ENCODE results near the gene SCN8A.
"Not testable (repeated sequence)": the region's sequence is repeated elsewhere in the genome, so short reads cannot be mapped to it uniquely, and the experiment has no call there.

The SCN8A gene

GRCh38 chr12:51622564-51622963 is 31.5 kb downstream of the SCN8A start:
- DNase-seq (ENCODE audit: low read depth, low spot score): no peak

DNA sequence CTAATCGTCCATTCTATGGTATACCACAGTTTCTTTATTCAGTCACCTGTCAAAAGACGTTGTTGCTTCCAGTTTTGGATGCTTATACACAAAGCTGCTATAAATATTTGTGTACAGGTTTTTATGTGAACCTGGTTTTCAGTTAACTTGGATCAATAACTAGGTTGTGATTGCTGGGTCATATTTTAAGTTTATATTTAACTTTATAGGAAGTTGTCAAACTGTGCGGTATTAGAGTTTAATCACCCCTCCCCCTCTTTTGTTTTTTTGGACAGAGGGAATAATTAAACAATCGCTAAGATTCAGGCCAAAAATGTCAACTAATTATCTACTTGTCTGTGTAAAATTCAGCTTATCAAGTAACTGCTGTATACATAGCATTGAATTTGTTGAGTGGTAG is 34.3 kb downstream of the SCN8A start:
- DNase-seq (ENCODE audit: low read depth, low spot score): no peak

DNA sequence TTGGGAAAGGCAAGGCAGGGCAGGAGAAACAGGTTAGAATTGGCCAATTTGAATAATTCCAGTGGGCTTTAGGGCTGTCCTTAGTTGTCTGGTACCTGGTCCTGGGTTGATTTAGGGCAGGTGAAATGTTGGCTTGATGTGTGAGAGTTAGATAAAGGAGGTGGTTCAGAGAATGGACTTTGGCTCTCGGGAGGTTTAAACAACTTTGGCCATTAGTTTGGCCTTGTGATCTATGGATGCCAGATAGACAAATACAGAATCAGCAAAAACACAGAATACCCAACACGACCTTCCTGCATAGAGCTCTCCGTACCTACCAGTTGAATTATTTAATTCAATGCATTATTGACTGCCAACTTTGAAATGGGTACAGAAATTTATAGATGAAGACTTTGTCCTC is 35.1 kb downstream of the SCN8A start:
- no peak for DNase-seq (ENCODE audit: low read depth, low spot score)

- no peak for DNase-seq (ENCODE audit: low read depth, low spot score)
Observed at GRCh38 chr12:51626629-51627028, 35.6 kb downstream of the SCN8A start.

- no peak for DNase-seq (ENCODE audit: low read depth, low spot score)
Observed at GRCh38 chr12:51630256-51630880, 39.3 kb downstream of the SCN8A start.

DNA sequence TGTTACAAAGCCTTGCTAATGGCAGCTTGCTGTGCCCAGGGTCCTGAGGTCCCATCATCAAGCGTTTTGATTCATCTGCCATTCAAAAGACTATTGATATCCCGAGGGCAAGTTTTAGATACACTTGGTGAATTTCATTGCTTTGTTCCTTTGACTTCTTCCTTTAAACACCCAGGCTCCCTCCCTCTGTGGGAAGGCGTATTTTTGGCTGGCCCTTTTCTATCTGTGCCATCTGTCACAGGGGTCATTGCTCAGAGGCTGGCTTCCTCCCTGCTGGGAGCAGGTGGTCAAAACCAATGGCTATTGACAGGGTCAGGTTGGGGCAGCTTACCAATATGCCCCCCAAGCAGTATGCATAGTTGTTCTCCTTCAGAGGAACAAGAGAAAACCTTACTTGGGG is 40.0 kb downstream of the SCN8A start:
- DNase-seq (ENCODE audit: low read depth, low spot score): peak; percentile 28

DNA sequence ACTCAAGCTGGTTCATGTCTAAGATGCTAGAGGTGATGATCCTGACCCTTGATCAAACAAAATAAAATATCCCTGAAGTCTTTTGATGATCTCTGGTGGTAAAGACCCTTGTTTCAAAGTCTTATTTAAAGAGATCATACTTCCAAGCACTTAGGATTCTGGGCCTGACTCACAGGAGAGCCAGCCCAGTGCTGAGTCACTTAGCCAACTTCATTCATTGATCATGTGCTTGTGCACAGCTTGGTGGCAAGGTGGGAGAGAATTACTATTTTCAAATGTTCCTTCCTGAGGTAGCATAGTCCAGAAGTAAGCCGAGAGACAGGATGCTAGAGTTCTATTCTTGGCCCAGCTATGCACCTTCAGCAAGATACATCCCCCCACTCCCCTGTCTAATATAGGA is 40.6 kb downstream of the SCN8A start:
- no peak for DNase-seq (ENCODE audit: low read depth, low spot score)

- no peak for DNase-seq (ENCODE audit: low read depth, low spot score)
Observed at GRCh38 chr12:51632623-51633022, 41.6 kb downstream of the SCN8A start.

DNA sequence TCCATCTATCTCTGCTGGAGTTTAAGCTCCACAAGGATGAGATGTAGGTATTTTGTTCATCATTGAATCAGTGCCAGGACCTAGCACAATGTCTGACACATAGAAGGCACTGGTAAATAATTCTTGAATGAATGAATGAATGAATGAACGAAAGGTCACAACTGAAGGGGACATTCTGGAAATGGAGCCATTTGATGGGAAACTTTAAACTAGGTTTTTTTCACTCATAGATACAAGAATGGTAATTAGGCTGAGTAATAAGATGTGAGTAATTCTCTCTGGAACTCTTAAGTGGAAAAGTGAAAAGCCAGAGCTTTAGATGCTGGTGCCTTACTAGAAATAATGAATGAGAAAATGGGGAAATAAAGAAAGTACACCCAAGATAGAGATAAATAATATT is 44.3 kb downstream of the SCN8A start:
- no peak for DNase-seq (ENCODE audit: low read depth, low spot score)

DNA sequence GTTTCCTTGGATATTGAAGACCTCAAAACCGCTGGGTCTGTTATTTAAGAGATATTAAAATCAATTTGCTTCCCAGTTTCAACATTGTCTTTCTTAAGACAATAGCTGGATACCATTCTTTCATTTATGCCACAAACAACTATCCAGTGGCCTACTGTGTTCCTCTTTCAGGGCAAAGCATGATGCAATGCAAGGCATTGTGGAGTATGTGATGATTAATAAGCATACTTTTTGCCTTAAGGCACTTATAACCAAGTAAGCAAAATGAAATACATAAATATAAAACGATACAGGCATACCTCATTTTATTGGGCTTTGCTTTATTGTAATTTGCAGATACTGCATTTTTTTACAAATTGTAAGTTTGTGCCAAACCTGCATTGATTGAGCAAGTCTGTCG is 45.5 kb downstream of the SCN8A start:
- DNase-seq (ENCODE audit: low read depth, low spot score): no peak

- DNase-seq (ENCODE audit: low read depth, low spot score): no peak
Observed at GRCh38 chr12:51636986-51637385, 46.0 kb downstream of the SCN8A start.

DNA sequence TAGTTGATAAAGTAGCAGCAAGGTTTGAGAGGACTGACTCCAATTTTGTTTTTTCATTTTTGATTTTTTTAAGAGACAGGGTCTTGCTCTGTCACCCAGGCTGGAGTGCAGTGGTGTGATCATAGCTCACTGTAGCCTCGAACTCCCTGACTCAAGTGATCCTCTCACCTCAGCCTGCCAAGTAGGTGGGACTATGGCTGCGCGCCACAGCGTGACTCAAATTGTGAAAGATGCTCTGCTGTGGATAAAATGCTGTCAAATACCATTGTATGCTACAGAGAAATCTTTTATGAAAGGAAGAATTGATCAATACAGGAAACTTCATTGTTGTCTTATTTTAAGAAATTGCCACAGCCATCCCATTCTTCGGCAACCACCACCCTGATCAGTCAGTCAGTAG is 48.3 kb downstream of the SCN8A start:
- DNase-seq (ENCODE audit: low read depth, low spot score): no peak

GRCh38 chr12:51642286-51642685 is 51.3 kb downstream of the SCN8A start:
- DNase-seq (ENCODE audit: low read depth, low spot score): no peak

DNA sequence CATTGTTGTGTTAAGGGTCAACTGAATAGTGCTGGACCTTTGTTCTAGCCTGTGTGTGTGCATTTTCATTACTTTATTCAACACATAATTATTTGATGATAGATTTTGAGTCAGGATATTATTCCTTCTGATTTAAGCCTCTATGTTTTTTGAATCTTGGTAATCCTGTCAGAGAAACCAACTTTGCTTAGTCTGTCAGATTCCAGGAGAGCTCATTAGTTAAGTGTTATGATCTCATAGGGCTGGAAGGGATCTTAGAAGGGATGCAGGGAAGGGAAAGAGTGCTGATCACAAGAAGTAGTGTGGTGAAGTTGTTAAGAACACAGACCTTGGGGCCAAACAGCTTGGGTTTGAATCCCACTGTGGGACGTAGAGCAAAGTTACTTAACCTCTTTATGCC is 52.9 kb downstream of the SCN8A start:
- DNase-seq (ENCODE audit: low read depth, low spot score): no peak

GRCh38 chr12:51644691-51645090 is 53.7 kb downstream of the SCN8A start:
- not testable (repeated sequence) for DNase-seq (ENCODE audit: low read depth, low spot score)

- DNase-seq (ENCODE audit: low read depth, low spot score): no peak
Observed at GRCh38 chr12:51645961-51646360, 54.9 kb downstream of the SCN8A start.

DNA sequence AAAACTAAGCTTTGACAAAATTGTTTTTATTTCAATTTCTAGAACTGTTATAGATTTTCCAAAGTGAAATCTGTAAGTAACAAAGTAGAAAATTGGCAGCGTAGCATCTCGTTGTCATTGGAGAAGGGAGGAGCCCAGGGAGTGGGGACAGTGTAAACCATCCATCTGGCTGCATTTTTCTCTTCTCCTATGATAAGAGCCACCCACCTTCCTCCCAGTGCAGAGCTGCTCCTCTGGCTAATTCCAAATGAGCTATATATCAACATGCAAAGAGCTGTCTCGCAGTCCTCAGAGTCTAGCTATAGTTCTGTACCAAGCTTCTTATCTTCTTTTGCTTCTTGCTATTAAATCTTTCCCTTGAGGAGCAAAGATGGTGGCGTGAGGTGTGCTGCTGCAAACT is 56.6 kb downstream of the SCN8A start:
- no peak for DNase-seq (ENCODE audit: low read depth, low spot score)

DNA sequence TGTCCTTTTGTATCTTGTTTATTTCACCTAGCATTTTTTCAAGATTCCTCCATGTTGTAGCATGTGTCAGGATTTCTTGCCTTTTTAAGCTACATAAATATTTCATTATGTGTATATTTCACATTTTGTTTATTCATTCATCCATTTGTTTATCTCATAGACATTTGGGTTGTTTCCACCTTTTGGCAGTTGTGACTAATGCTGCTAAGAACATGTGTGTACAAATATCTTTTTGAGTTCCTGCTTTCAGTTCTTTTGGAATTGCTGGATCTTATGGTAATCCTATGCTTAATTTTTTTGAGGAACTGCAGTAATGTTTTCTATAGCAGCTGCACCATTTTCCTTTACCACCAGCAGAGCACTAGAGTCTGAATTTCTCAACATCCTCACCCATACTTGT is 62.4 kb downstream of the SCN8A start:
- no peak for DNase-seq (ENCODE audit: low read depth, low spot score)

GRCh38 chr12:51661199-51661598 is 70.2 kb downstream of the SCN8A start:
- no peak for DNase-seq (ENCODE audit: low read depth, low spot score)

GRCh38 chr12:51661836-51662235 is 70.8 kb downstream of the SCN8A start:
- DNase-seq (ENCODE audit: low read depth, low spot score): no peak

DNA sequence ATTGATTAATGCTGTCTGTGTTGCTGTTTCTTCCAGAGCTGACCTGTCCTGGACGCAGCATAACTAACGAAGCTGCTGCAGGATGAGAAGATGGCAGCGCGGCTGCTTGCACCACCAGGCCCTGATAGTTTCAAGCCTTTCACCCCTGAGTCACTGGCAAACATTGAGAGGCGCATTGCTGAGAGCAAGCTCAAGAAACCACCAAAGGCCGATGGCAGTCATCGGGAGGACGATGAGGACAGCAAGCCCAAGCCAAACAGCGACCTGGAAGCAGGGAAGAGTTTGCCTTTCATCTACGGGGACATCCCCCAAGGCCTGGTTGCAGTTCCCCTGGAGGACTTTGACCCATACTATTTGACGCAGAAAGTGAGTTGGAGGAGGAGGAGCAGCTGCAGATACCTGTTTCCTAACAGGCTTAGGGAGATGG is 71.7 kb downstream of the SCN8A start:
- DNase-seq (ENCODE audit: low read depth, low spot score): no peak

- DNase-seq (ENCODE audit: low read depth, low spot score): no peak
Observed at GRCh38 chr12:51663390-51663789, 72.4 kb downstream of the SCN8A start.

DNA sequence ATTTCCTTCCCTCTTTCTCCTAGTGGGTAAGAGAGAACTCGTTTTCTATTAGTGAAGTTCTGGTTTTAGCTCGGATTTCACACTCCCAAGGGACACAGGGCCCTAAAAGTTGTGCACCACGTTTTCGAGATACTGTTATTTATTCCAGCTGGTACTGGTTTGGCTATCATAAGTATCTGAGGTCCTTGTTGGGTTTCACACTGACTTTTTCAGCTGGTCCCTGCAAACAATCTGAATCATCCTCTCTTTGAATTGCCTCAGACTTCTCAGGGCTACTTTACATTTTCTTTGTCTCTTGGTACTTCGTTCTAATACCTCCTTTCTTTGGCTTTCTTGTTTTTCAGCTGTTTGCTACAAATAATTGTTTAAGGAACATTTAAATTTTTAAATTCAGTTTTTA is 75.7 kb downstream of the SCN8A start:
- DNase-seq (ENCODE audit: low read depth, low spot score): no peak

- no peak for DNase-seq (ENCODE audit: low read depth, low spot score)
Observed at GRCh38 chr12:51667269-51667668, 76.2 kb downstream of the SCN8A start.

All from ELF-1 (cell line).